PC-3 (cell line): ENCODE data around the gene EPB41L2. TPM values are rescaled to one million over a fixed set of nuclear protein-coding genes. Genes with fewer than 3 reads are reported as not detected.

Experiments used
- ATAC-seq: fragments of 200-7000 bp; cut with Tn5 transposase; 2 replicates; pipeline ENCODE4 v1.9.1; 2020; ENCODE audit warnings: mild to moderate bottlenecking, moderate library complexity
- BruUV-seq: library from RNA; stranded (reverse); fragments of 400-500 nt; replicated peaks from 2 replicates; lab custom pipeline; 2021; lab: Mats Ljungman, UMichigan
- CTCF ChIA-PET: fragments of 300-600 bp; sonication (Branson Sonifier 250); formaldehyde crosslinking; loops from one replicate; lab custom pipeline; 2022; ENCODE audit warnings: antibody characterized with exemption; lab: Charles Lee
- POLR2A ChIA-PET: fragments of 300-600 bp; sonication (Branson Sonifier 250); formaldehyde crosslinking; loops from one replicate; lab custom pipeline; 2022; ENCODE audit warnings: antibody characterized with exemption; ENCODE audit not compliant: unreplicated experiment; lab: Charles Lee
- DNase-seq: peaks from one replicate; pipeline ENCODE4 v3.0.0-alpha.2; 2015
- H2AFZ ChIP-seq: fragments of 300-600 bp; sonication (generic); 2 replicates; pipeline ENCODE4 v1.6.0; 2016; ENCODE audit warnings: antibody characterized with exemption, low read length
- H3F3A ChIP-seq: fragments of 300-600 bp; sonication (generic); one replicate; pipeline ENCODE4 v1.6.0; 2017; ENCODE audit warnings: antibody characterized with exemption, low read length, control low read depth, mild to moderate bottlenecking; ENCODE audit not compliant: unreplicated experiment
- H3K27ac ChIP-seq: fragments of 300-600 bp; sonication (generic); 2 replicates; pipeline ENCODE4 v1.5.1; 2016; ENCODE audit warnings: mild to moderate bottlenecking, low read length
- H3K27me3 ChIP-seq: fragments of 300-600 bp; sonication (generic); 2 replicates; pipeline ENCODE4 v1.6.1; 2016; ENCODE audit warnings: low read length, mixed read lengths
- H3K36me3 ChIP-seq: fragments of 300-600 bp; sonication (generic); 2 replicates; pipeline ENCODE4 v1.6.1; 2016; ENCODE audit warnings: low read depth, mixed run types, low read length, mixed read lengths
- H3K4me1 ChIP-seq: fragments of 300-600 bp; sonication (generic); 2 replicates; pipeline ENCODE4 v1.5.1; 2016; ENCODE audit warnings: low read length; ENCODE audit not compliant: insufficient read depth
- H3K4me2 ChIP-seq: fragments of 300-600 bp; sonication (generic); 2 replicates; pipeline ENCODE4 v1.6.0; 2016; ENCODE audit warnings: low read length
- H3K4me3 ChIP-seq: fragments of 300-600 bp; sonication (generic); 2 replicates; pipeline ENCODE4 v1.5.1; 2016; ENCODE audit warnings: mild to moderate bottlenecking, low read length, mixed read lengths
- H3K79me2 ChIP-seq: fragments of 300-600 bp; sonication (generic); 2 replicates; pipeline ENCODE4 v1.6.1; 2017; ENCODE audit warnings: low read length, mixed read lengths
- H3K9ac ChIP-seq: fragments of 300-600 bp; sonication (generic); 2 replicates; pipeline ENCODE4 v1.6.0; 2016; ENCODE audit warnings: mild to moderate bottlenecking, low read length
- H3K9me2 ChIP-seq: fragments of 300-600 bp; sonication (generic); replicated peaks from 2 replicates; pipeline ENCODE4 v1.6.1; 2016; ENCODE audit warnings: mixed run types, low read length, mixed read lengths
- H3K9me3 ChIP-seq: fragments of 300-600 bp; sonication (generic); 2 replicates; pipeline ENCODE4 v1.6.1; 2016; ENCODE audit warnings: low read length, mixed read lengths
- H4K20me1 ChIP-seq: fragments of 300-600 bp; sonication (generic); 2 replicates; pipeline ENCODE4 v1.6.1; 2016; ENCODE audit warnings: low read length, mixed read lengths
- CTCF ChIP-seq: fragments of 300-600 bp; sonication (generic); conservative IDR thresholded peaks from 2 replicates; pipeline ENCODE4 v1.5.1; 2017; ENCODE audit warnings: antibody characterized with exemption, low read depth, mild to moderate bottlenecking, low read length
- EZH2 ChIP-seq: fragments of 300-600 bp; sonication (generic); IDR thresholded peaks from one replicate; pipeline ENCODE4 v1.6.1; 2017; ENCODE audit warnings: antibody characterized with exemption, mild to moderate bottlenecking, low read length; ENCODE audit not compliant: unreplicated experiment
- EZH2phosphoT487 ChIP-seq: fragments of 300-600 bp; sonication (generic); IDR thresholded peaks from 2 replicates; pipeline ENCODE4 v1.6.1; 2018; ENCODE audit warnings: mild to moderate bottlenecking, antibody characterized with exemption, low read length, borderline replicate concordance
- intact Hi-C: fragments of 100-400 bp; cut with micrococcal nuclease; formaldehyde crosslinking; loops from 2 replicates; pipeline ENCODE4 v1.9.0; 2023
- total RNA-seq: library from RNA; depleted of rRNA; stranded (reverse); fragments of >200 nt; gene quantifications from 2 replicates; pipeline ENCODE4 v1.2.3, GENCODE V29; 2014

The EPB41L2 gene
- total RNA-seq, 1 experiment from 2014 or later: 26.9 TPM

GRCh38 chr6:130838250-130838860, 224.7 kb downstream of the EPB41L2 start:
- DNase-seq: no peak
- TF ChIP-seq EZH2phosphoT487: no peak
- TF ChIP-seq EZH2: no peak
- no peak for TF ChIP-seq CTCF
- Histone ChIP-seq H3F3A (no peaks in the 10 kb centered on the region), H4K20me1 (no peaks in the 10 kb centered on the region), H3K27ac (no peak overlapping the region), H3K4me2 (no peak overlapping the region), H3K4me1 (no peaks in the 10 kb centered on the region), H3K9ac (no peak overlapping the region), H3K79me2 (no peaks in the 10 kb centered on the region), H3K9me3 (no peaks in the 10 kb centered on the region), H3K36me3 (no peaks in the 10 kb centered on the region), H3K9me2 (no peaks in the 10 kb centered on the region), H3K27me3 (no peaks in the 10 kb centered on the region), H2AFZ (no peak overlapping the region), H3K4me3 (no peak overlapping the region)
- CTCF ChIA-PET: no interaction called here
- intact Hi-C loops: no loop called here
- no peak for ATAC-seq
- POLR2A ChIA-PET: no interaction called here
- no TSS peak for BruUV-seq

GRCh38 chr6:130837067-130837466, 226.0 kb downstream of the EPB41L2 start:
- Histone ChIP-seq H3K9me3 (no peaks in the 10 kb centered on the region), H3K27me3 (no peaks in the 10 kb centered on the region), H4K20me1 (no peaks in the 10 kb centered on the region), H3K4me2 (no peak overlapping the region), H3F3A (no peaks in the 10 kb centered on the region), H3K4me3 (no peak overlapping the region), H3K79me2 (no peaks in the 10 kb centered on the region), H3K36me3 (no peaks in the 10 kb centered on the region), H3K27ac (no peak overlapping the region), H3K9ac (no peak overlapping the region), H3K4me1 (no peaks in the 10 kb centered on the region), H3K9me2 (no peaks in the 10 kb centered on the region), H2AFZ (no peak overlapping the region)
- ChIA-PET CTCF (no interaction called here), POLR2A (no interaction called here)
- DNase-seq (no peak), ATAC-seq (no peak)
- intact Hi-C loops: no loop called here
- TF ChIP-seq CTCF (no peak), EZH2 (no peak), EZH2phosphoT487 (no peak)
- no TSS peak for BruUV-seq

GRCh38 chr6:130836055-130836640, 226.9 kb downstream of the EPB41L2 start:
- no peaks in the 10 kb centered on the region for H4K20me1 ChIP-seq
- H3K9me2 ChIP-seq: no peaks in the 10 kb centered on the region
- no peaks in the 10 kb centered on the region for H3K4me1 ChIP-seq
- no peak for TF ChIP-seq EZH2phosphoT487
- TF ChIP-seq CTCF: no peak
- TF ChIP-seq EZH2: no peak
- ATAC-seq: no peak
- H3K4me3 ChIP-seq: no peak overlapping the region
- no peak overlapping the region for H3K9ac ChIP-seq
- no peaks in the 10 kb centered on the region for H3F3A ChIP-seq
- no peak for DNase-seq
- intact Hi-C loops: no loop called here
- CTCF ChIA-PET: no interaction called here
- no peak overlapping the region for H2AFZ ChIP-seq
- H3K9me3 ChIP-seq: no peaks in the 10 kb centered on the region
- BruUV-seq: no TSS peak
- H3K4me2 ChIP-seq: no peak overlapping the region
- H3K27ac ChIP-seq: no peak overlapping the region
- no peaks in the 10 kb centered on the region for H3K36me3 ChIP-seq
- no peaks in the 10 kb centered on the region for H3K79me2 ChIP-seq
- POLR2A ChIA-PET: no interaction called here
- no peaks in the 10 kb centered on the region for H3K27me3 ChIP-seq
